PC-9 (cell line): Measurements from ENCODE around the gene SPATA1.

ENCODE experiments used
- EZH2 ChIP-seq: fragments of 200-600 bp; sonication (generic); IDR thresholded peaks from 2 replicates; pipeline ENCODE4 v1.8.0; 2017; ENCODE audit warnings: antibody characterized with exemption, low read depth
- TF ChIP-seq, protein P1 (sequence below): fragments of 200-600 bp; sonication (generic); conservative IDR thresholded peaks from 2 replicates; pipeline ENCODE4 v1.6.1; 2017; ENCODE audit warnings: mixed run types, antibody characterized with exemption, mild to moderate bottlenecking, moderate library complexity

DNA sequence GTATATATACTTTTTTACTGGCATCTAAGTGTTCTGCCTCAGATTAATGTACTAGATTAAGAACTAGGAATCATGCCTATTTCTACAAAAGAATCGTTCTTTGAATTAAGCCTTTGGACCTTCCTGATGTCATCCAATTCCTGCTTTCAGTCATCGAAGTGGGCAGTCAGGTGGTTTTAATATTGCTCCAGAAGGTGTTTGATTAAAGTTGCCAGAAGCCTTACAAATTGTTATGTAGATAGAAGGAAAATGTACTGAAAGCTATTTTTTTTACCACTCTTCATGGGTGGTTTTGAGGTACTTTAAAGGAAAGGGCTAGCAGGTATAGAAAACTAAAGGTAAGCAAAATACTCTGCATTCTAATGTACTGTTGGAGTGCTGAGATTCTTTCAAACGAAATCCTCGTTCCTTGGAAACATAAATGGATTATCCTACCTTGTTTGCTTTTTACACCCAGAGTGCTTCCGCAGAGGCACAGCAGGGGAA lies 67.3 kb downstream of the SPATA1 start:
- TF ChIP-seq, protein P1, sequence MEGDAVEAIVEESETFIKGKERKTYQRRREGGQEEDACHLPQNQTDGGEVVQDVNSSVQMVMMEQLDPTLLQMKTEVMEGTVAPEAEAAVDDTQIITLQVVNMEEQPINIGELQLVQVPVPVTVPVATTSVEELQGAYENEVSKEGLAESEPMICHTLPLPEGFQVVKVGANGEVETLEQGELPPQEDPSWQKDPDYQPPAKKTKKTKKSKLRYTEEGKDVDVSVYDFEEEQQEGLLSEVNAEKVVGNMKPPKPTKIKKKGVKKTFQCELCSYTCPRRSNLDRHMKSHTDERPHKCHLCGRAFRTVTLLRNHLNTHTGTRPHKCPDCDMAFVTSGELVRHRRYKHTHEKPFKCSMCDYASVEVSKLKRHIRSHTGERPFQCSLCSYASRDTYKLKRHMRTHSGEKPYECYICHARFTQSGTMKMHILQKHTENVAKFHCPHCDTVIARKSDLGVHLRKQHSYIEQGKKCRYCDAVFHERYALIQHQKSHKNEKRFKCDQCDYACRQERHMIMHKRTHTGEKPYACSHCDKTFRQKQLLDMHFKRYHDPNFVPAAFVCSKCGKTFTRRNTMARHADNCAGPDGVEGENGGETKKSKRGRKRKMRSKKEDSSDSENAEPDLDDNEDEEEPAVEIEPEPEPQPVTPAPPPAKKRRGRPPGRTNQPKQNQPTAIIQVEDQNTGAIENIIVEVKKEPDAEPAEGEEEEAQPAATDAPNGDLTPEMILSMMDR = no peak
- no peak for TF ChIP-seq EZH2
